Measurements from ENCODE around the gene DOK6. TPM values are rescaled to one million over a fixed set of nuclear protein-coding genes. Genes with fewer than 3 reads are reported as not detected.
"Not testable (repeated sequence)": the region's sequence is repeated elsewhere in the genome, so short reads cannot be mapped to it uniquely, and the experiment has no call there.

DOK6 gene
- total RNA-seq, 1 donor = 2.1 TPM

DNA sequence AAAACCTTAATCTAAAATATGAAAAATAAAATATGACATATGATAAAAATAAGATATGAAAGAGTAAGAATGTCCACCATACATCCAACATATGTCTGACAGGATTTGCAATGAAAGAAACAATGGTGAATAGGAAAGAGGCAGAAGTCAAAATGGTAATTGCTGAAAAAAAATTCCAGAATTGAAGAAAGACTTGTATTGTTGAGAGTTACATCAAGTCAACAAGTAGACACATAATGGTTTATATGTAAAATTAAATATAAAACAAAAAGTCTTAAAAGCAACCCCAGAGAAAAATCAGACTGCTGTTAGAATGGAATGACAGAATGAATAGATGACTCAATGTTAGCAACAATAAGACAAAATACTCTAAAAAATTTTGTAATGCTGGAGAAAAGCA, 255.1 kb downstream of the DOK6 start:
- no peak overlapping the region for H3K4me3 ChIP-seq (ENCODE audit: low read depth, low read length)
- no peak for DNase-seq (ENCODE audit: low read depth)
- no peak for TF ChIP-seq CTCF (IDR thresholded peaks at IDR 0.05; ENCODE audit: insufficient read depth, low read length)

DNA sequence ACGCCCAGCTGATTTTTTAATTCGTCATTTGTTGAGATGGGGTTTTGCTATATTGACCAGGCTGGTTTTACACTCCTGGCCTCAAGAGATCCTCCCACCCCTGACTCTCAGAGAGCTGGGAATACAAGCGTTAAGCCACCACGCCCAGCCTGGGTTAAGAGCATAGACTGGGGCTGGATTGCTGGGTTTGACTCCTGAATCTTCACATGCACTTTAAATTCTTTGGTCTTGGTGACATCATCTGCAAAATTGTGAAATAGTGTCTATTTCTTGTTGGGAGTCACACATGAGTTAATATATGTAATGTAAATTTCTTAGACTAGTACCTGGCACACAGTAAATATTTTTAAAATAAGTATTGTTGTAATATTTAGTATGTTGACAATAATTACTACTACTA, 257.4 kb downstream of the DOK6 start:
- no peak overlapping the region for H3K4me3 ChIP-seq (ENCODE audit: low read depth, low read length)
- no peak for DNase-seq (ENCODE audit: low read depth)
- no peak for TF ChIP-seq CTCF (IDR thresholded peaks at IDR 0.05; ENCODE audit: insufficient read depth, low read length)

DNA sequence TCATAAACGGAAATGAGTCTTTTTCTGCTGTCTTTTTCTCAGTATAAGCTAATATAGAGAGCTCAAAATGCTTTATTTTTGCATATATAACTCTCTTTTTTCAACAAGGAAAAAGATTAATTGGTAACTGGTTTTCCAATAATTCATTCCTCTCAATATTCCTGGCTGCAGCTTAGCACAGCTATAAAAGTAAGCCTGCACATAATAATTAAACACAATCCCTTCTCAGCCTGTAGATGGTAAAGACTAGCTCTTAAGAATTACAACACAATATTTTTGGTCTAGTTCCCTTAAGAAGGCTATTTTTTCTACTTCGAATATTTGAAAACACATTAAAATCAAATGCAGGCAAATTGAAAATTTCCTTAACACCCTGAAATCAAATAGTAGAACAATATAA, 258.0 kb downstream of the DOK6 start:
- TF ChIP-seq CTCF (IDR thresholded peaks at IDR 0.05; ENCODE audit: insufficient read depth, low read length) = no peak
- no peak overlapping the region for H3K4me3 ChIP-seq (ENCODE audit: low read depth, low read length)
- DNase-seq (ENCODE audit: low read depth) = no peak

GRCh38 chr18:69659142-69659651, 258.5 kb downstream of the DOK6 start:
- no peak overlapping the region for H3K4me3 ChIP-seq (ENCODE audit: low read depth, low read length)
- DNase-seq (ENCODE audit: low read depth) = no peak
- TF ChIP-seq CTCF (IDR thresholded peaks at IDR 0.05; ENCODE audit: insufficient read depth, low read length) = no peak

- not testable (repeated sequence) for H3K4me3 ChIP-seq (ENCODE audit: low read depth, low read length); DNase-seq (ENCODE audit: low read depth)
Observed at GRCh38 chr18:69662090-69662489, 261.4 kb downstream of the DOK6 start.

DNA sequence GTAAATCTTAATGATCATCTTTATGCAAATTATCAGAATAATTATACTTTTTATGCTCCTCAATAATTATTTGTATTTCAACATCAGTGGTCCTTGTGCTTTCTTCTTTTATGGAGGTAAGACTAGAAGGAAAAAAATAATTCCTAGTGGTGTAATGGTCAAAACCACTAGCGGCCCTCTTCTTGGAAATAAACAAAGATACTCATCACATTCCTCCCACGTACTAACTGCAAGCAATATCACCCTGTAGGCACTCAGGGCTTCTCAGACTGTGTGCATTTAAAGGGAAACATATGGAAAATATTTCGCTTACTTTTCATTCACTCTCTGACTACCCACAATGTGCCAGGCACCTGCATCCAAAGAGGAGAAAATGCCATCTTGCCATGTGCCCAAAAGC, 263.7 kb downstream of the DOK6 start:
- no peak for DNase-seq (ENCODE audit: low read depth)
- TF ChIP-seq CTCF (IDR thresholded peaks at IDR 0.05; ENCODE audit: insufficient read depth, low read length) = no peak

DNA sequence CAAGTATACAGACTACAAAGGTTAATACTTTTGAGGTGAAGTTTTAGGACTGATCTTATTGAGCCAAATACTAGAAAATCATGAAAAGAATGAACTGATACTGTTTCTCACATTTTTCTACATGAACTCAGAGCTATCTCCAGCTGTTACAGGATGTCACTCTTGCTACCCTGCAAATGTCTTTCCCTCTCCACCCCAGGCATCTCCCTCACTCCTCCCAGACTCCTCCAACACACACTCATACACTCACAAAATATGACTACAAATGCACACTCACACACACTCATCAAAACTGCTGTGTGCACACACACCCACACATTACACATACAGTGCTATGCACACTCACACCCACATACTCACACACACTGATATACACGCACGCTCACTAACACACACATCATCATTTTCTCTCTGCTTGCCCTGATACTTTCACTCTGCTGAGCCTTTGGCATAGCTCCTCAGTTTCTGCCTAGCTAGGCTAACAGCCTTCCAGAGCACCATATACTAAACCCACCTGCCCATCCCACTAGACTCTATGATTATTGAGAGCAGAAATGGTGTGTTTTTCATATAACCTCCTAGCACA, 273.7 kb downstream of the DOK6 start:
- DNase-seq (ENCODE audit: low read depth) = no peak
- no peak overlapping the region for H3K4me3 ChIP-seq (ENCODE audit: low read depth, low read length)
- TF ChIP-seq CTCF (IDR thresholded peaks at IDR 0.05; ENCODE audit: insufficient read depth, low read length) = no peak

More for the DNA sequence above, 263.7 kb downstream of the DOK6 start:
- no peak overlapping the region for H3K4me3 ChIP-seq (ENCODE audit: low read depth, low read length)

Measured in fibroblast of the aortic adventitia (primary cell).